NCI-H128 (cell line): ENCODE data around the gene FKBP1C.

ENCODE experiments used
- DNase-seq: peaks from one replicate; lab custom pipeline; 2025; ENCODE audit not compliant: unreplicated experiment; lab: John Stamatoyannopoulos, UW

FKBP1C gene

GRCh38 chr6:63261820-63262219 lies 50.6 kb downstream of the FKBP1C start:
- DNase-seq: no peak
